Measurements from ENCODE around the gene TNRC6A.
"Not testable (repeated sequence)": the region's sequence is repeated elsewhere in the genome, so short reads cannot be mapped to it uniquely, and the experiment has no call there.

TNRC6A gene

GRCh38 chr16:24728891-24729242, 584 bp upstream of the TNRC6A start:
- DNase-seq: peak; percentile 5

GRCh38 chr16:24729951-24730815, 732 bp downstream of the TNRC6A start:
- peak; percentile 46 for DNase-seq

GRCh38 chr16:24730914-24731313, 1.5 kb downstream of the TNRC6A start:
- DNase-seq: no peak

- DNase-seq: no peak
Measured at GRCh38 chr16:24731722-24732419, 2.4 kb downstream of the TNRC6A start.

- no peak for DNase-seq
Measured at GRCh38 chr16:24734382-24734781, 4.9 kb downstream of the TNRC6A start.

GRCh38 chr16:24736758-24737157, 7.3 kb downstream of the TNRC6A start:
- no peak for DNase-seq

- no peak for DNase-seq
Measured at GRCh38 chr16:24737391-24737871, 8.0 kb downstream of the TNRC6A start.

- no peak for DNase-seq
Measured at GRCh38 chr16:24737916-24738594, 8.6 kb downstream of the TNRC6A start.

GRCh38 chr16:24738895-24739294, 9.4 kb downstream of the TNRC6A start:
- DNase-seq: no peak

- DNase-seq: no peak
Measured at GRCh38 chr16:24741862-24742261, 12.4 kb downstream of the TNRC6A start.

- not testable (repeated sequence) for DNase-seq
Measured at GRCh38 chr16:24742610-24743009, 13.2 kb downstream of the TNRC6A start.

- no peak for DNase-seq
Measured at GRCh38 chr16:24745391-24745790, 15.9 kb downstream of the TNRC6A start.

- DNase-seq: no peak
Measured at GRCh38 chr16:24745791-24746190, 16.3 kb downstream of the TNRC6A start.

- no peak for DNase-seq
Measured at GRCh38 chr16:24747441-24747840, 18.0 kb downstream of the TNRC6A start.

- no peak for DNase-seq
Measured at GRCh38 chr16:24748242-24748641, 18.8 kb downstream of the TNRC6A start.

- DNase-seq: no peak
Measured at GRCh38 chr16:24749310-24749709, 19.9 kb downstream of the TNRC6A start.

GRCh38 chr16:24749872-24750271, 20.4 kb downstream of the TNRC6A start:
- DNase-seq: not testable (repeated sequence)

- no peak for DNase-seq
Measured at GRCh38 chr16:24753000-24753399, 23.5 kb downstream of the TNRC6A start.

- peak; percentile 8 for DNase-seq
Measured at GRCh38 chr16:24753437-24753836, 24.0 kb downstream of the TNRC6A start.

- DNase-seq: no peak
Measured at GRCh38 chr16:24754543-24754942, 25.1 kb downstream of the TNRC6A start.

- DNase-seq: no peak
Measured at GRCh38 chr16:24755201-24755874, 25.9 kb downstream of the TNRC6A start.

- no peak for DNase-seq
Measured at GRCh38 chr16:24758373-24758772, 28.9 kb downstream of the TNRC6A start.

GRCh38 chr16:24759006-24759405, 29.6 kb downstream of the TNRC6A start:
- DNase-seq: no peak
